ENCODE data around the gene DSCAM. TPM values are rescaled to one million over a fixed set of nuclear protein-coding genes. Genes with fewer than 3 reads are reported as not detected.

The DSCAM gene
- total and polyA plus RNA-seq, 2 donors (not counting 1 experiment from before 2014, with no cell fraction given), result not detected

GRCh38 chr21:40829791-40830190 lies 17.2 kb downstream of the DSCAM start:
- no peak for TF ChIP-seq CTCF (IDR thresholded peaks at IDR 0.05)
- no peak for TF ChIP-seq EZH2 (IDR thresholded peaks at IDR 0.05; ENCODE audit: borderline replicate concordance, insufficient read depth, low read depth, low read length, poor library complexity, severe bottlenecking)
- Histone ChIP-seq H3K27me3 (replicated peaks in 1 of 4; ENCODE audit: control extremely low read depth in 1 of 4, control insufficient read depth in 3 of 4, insufficient read depth in 4 of 4, low read length in 3 of 4) (no peaks in the 10 kb centered on the region), H3K9ac (ENCODE audit: low read length) (no peak overlapping the region), H3K36me3 (replicated peaks in 1 of 2; ENCODE audit: control extremely low read depth in 1 of 2, control insufficient read depth in 1 of 2, extremely low read depth in 1 of 2, insufficient read depth in 2 of 2, low read length in 1 of 2) (no peaks in the 10 kb centered on the region), H3K4me2 (replicated peaks; ENCODE audit: low read depth, low read length, poor library complexity, severe bottlenecking) (no peak overlapping the region), H3K4me1 (ENCODE audit: control insufficient read depth in 2 of 2, insufficient read depth in 2 of 2, low read length in 2 of 2) (no peaks in the 10 kb centered on the region), H2AFZ (ENCODE audit: insufficient read depth, low read depth, low read length, poor library complexity, severe bottlenecking) (no peak overlapping the region), H3K9me3 (ENCODE audit: control extremely low read depth in 1 of 3, control insufficient read depth in 2 of 3, insufficient read depth in 1 of 3, low read length in 2 of 3) (no peaks in the 10 kb centered on the region), H4K20me1 (ENCODE audit: control insufficient read depth, insufficient read depth, low read length, poor library complexity, severe bottlenecking) (no peaks in the 10 kb centered on the region), H3K4me3 (ENCODE audit: control extremely low read depth in 1 of 5, extremely low read depth in 1 of 5, insufficient read depth in 1 of 5, low read depth in 2 of 5, low read length in 4 of 5) (no peak overlapping the region), H3K79me2 (ENCODE audit: control insufficient read depth, insufficient read depth, low read length) (no peaks in the 10 kb centered on the region), H3K27ac (ENCODE audit: low read length in 2 of 2) (no peak overlapping the region)
- ChIA-PET CTCF (no interaction called here), POLR2A (no interaction called here)
- ATAC-seq (ENCODE audit: low read depth), result no peak
- intact Hi-C loops (cut with micrococcal nuclease), result no loop called here
- H3K9me3 Mint-ChIP-seq (ENCODE audit: insufficient read depth), result peaks cover 4% of the 10 kb centered on the region
- H3K4me3 Mint-ChIP-seq, result no peak overlapping the region
- no peaks in the 10 kb centered on the region for H3K27me3 Mint-ChIP-seq
- WGBS (ENCODE audit: insufficient coverage), result 96% methylated on average over 2 of the region's 2 CpGs
- DNase-seq, result no peak
- H3K27ac Mint-ChIP-seq, result no peak overlapping the region
- no peaks in the 10 kb centered on the region for H3K4me1 Mint-ChIP-seq

- Histone ChIP-seq H3K27me3 (replicated peaks in 1 of 4; ENCODE audit: control extremely low read depth in 1 of 4, control insufficient read depth in 3 of 4, insufficient read depth in 4 of 4, low read length in 3 of 4) (no peaks in the 10 kb centered on the region), H3K36me3 (replicated peaks in 1 of 2; ENCODE audit: control extremely low read depth in 1 of 2, control insufficient read depth in 1 of 2, extremely low read depth in 1 of 2, insufficient read depth in 2 of 2, low read length in 1 of 2) (no peaks in the 10 kb centered on the region), H2AFZ (ENCODE audit: insufficient read depth, low read depth, low read length, poor library complexity, severe bottlenecking) (no peak overlapping the region), H3K4me1 (ENCODE audit: control insufficient read depth in 2 of 2, insufficient read depth in 2 of 2, low read length in 2 of 2) (no peaks in the 10 kb centered on the region), H4K20me1 (ENCODE audit: control insufficient read depth, insufficient read depth, low read length, poor library complexity, severe bottlenecking) (no peaks in the 10 kb centered on the region), H3K9me3 (ENCODE audit: control extremely low read depth in 1 of 3, control insufficient read depth in 2 of 3, insufficient read depth in 1 of 3, low read length in 2 of 3) (no peaks in the 10 kb centered on the region), H3K4me3 (ENCODE audit: control extremely low read depth in 1 of 5, extremely low read depth in 1 of 5, insufficient read depth in 1 of 5, low read depth in 2 of 5, low read length in 4 of 5) (no peak overlapping the region), H3K79me2 (ENCODE audit: control insufficient read depth, insufficient read depth, low read length) (no peaks in the 10 kb centered on the region), H3K27ac (ENCODE audit: low read length in 2 of 2) (no peak overlapping the region), H3K9ac (ENCODE audit: low read length) (no peak overlapping the region), H3K4me2 (replicated peaks; ENCODE audit: low read depth, low read length, poor library complexity, severe bottlenecking) (no peak overlapping the region)
- TF ChIP-seq CTCF (IDR thresholded peaks at IDR 0.05) (no peak), EZH2 (IDR thresholded peaks at IDR 0.05; ENCODE audit: borderline replicate concordance, insufficient read depth, low read depth, low read length, poor library complexity, severe bottlenecking) (no peak)
- Mint-ChIP-seq H3K4me3 (no peak overlapping the region), H3K9me3 (ENCODE audit: insufficient read depth) (peaks cover 4% of the 10 kb centered on the region), H3K27ac (no peak overlapping the region), H3K27me3 (no peaks in the 10 kb centered on the region), H3K4me1 (no peaks in the 10 kb centered on the region)
- intact Hi-C loops (cut with micrococcal nuclease), result no loop called here
- ATAC-seq (ENCODE audit: low read depth) (no peak), DNase-seq (no peak)
- ChIA-PET CTCF (no interaction called here), POLR2A (no interaction called here)
- WGBS (ENCODE audit: insufficient coverage), result 85% methylated on average over 2 of the region's 5 CpGs
Observed at GRCh38 chr21:40829308-40829707, 17.6 kb downstream of the DSCAM start.
